GM23338 (cell line): ENCODE data around the gene TAS2R10. TPM values are rescaled to one million over a fixed set of nuclear protein-coding genes. Genes with fewer than 3 reads are reported as not detected.

Experiments
- ATAC-seq: fragments of 200-7000 bp; cut with Tn5 transposase; 3 replicates; pipeline ENCODE4 v1.9.1; 2020
- DNase-seq: peaks from one replicate; pipeline ENCODE4 v3.0.0-alpha.2; 2015; ENCODE audit warnings: low spot score
- H2AFZ ChIP-seq: fragments of 200-600 bp; sonication (generic); 2 replicates; pipeline ENCODE4 v1.8.0; 2016; ENCODE audit warnings: antibody characterized with exemption, mild to moderate bottlenecking, moderate library complexity
- H3F3A ChIP-seq: fragments of 200-600 bp; sonication (generic); replicated peaks from 2 replicates; pipeline ENCODE4 v1.8.0; 2017; ENCODE audit warnings: antibody characterized with exemption, mixed run types, low read depth
- H3K27ac ChIP-seq: fragments of 200-600 bp; sonication (generic); 2 replicates; pipeline ENCODE4 v1.6.1; 2016; ENCODE audit warnings: low read depth
- H3K27me3 ChIP-seq: fragments of 200-600 bp; sonication (generic); 2 replicates; pipeline ENCODE4 v1.8.0; 2016; ENCODE audit warnings: mild to moderate bottlenecking, mixed run types, moderate library complexity; ENCODE audit not compliant: insufficient read depth
- H3K36me3 ChIP-seq: fragments of 200-600 bp; sonication (generic); 2 replicates; pipeline ENCODE4 v1.8.0; 2016; ENCODE audit warnings: mild to moderate bottlenecking; ENCODE audit not compliant: insufficient read depth
- H3K4me1 ChIP-seq: fragments of 200-600 bp; sonication (generic); 2 replicates; pipeline ENCODE4 v1.8.0; 2016; ENCODE audit warnings: mild to moderate bottlenecking, moderate library complexity; ENCODE audit not compliant: insufficient read depth
- H3K4me2 ChIP-seq: fragments of 200-600 bp; sonication (generic); 2 replicates; pipeline ENCODE4 v1.7.1; 2017; ENCODE audit warnings: mixed run types
- H3K4me3 ChIP-seq: fragments of 200-600 bp; sonication (generic); 2 replicates; pipeline ENCODE4 v1.6.1; 2016; ENCODE audit warnings: mixed run types
- H3K79me2 ChIP-seq: fragments of 200-600 bp; sonication (generic); replicated peaks from 2 replicates; pipeline ENCODE4 v1.8.0; 2017; ENCODE audit warnings: mild to moderate bottlenecking; ENCODE audit not compliant: insufficient read depth
- H3K9me2 ChIP-seq: fragments of 200-600 bp; sonication (generic); 2 replicates; pipeline ENCODE4 v1.8.0; 2017; ENCODE audit not compliant: insufficient read depth
- H4K20me1 ChIP-seq: fragments of 200-600 bp; sonication (generic); replicated peaks from 2 replicates; pipeline ENCODE4 v1.8.0; 2017; ENCODE audit warnings: mild to moderate bottlenecking; ENCODE audit not compliant: insufficient read depth
- H3K27ac Mint-ChIP-seq: 2 replicates; pipeline ENCODE4 v1.8.0; 2020; ENCODE audit warnings: inconsistent platforms, mild to moderate bottlenecking, moderate library complexity, mixed read lengths
- H3K27me3 Mint-ChIP-seq: 3 replicates; pipeline ENCODE4 v1.8.0; 2022; ENCODE audit warnings: low read depth, mild to moderate bottlenecking, moderate library complexity, mixed read lengths, inconsistent platforms; ENCODE audit not compliant: insufficient read depth, poor library complexity
- H3K36me3 Mint-ChIP-seq: 3 replicates; pipeline ENCODE4 v1.8.0; 2021; ENCODE audit warnings: low read depth, mild to moderate bottlenecking, inconsistent platforms, moderate library complexity, mixed read lengths
- H3K4me1 Mint-ChIP-seq: 3 replicates; pipeline ENCODE4 v1.8.0; 2020; ENCODE audit warnings: mild to moderate bottlenecking, inconsistent platforms, mixed read lengths
- H3K4me3 Mint-ChIP-seq: 3 replicates; pipeline ENCODE4 v1.8.0; 2021; ENCODE audit warnings: moderate library complexity, mild to moderate bottlenecking, inconsistent platforms, mixed read lengths
- H3K9me3 Mint-ChIP-seq: 3 replicates; pipeline ENCODE4 v1.8.0; 2020; ENCODE audit warnings: moderate library complexity, mild to moderate bottlenecking, inconsistent platforms, mixed read lengths
- CREB1 ChIP-seq: fragments of 250-450 bp; sonication (Bioruptor Pico); IDR thresholded peaks from 2 replicates; pipeline ENCODE4 v1.5.0; 2020; ENCODE audit warnings: low read depth, mild to moderate bottlenecking, moderate library complexity
- EZH2 ChIP-seq: fragments of 200-600 bp; sonication (generic); IDR thresholded peaks from one replicate; pipeline ENCODE4 v1.8.0; 2017; ENCODE audit warnings: antibody characterized with exemption, mild to moderate bottlenecking, low read depth; ENCODE audit not compliant: unreplicated experiment
- EZH2phosphoT487 ChIP-seq: fragments of 200-600 bp; sonication (generic); IDR thresholded peaks from one replicate; pipeline ENCODE4 v1.8.1; 2018; ENCODE audit warnings: antibody characterized with exemption; ENCODE audit not compliant: unreplicated experiment
- JUNB ChIP-seq: IDR thresholded peaks from one replicate; pipeline ENCODE4 v1.6.1; 2016; ENCODE audit warnings: antibody characterized with exemption; ENCODE audit not compliant: unreplicated experiment
- NANOG ChIP-seq: IDR thresholded peaks from 2 replicates; pipeline ENCODE4 v1.6.1; 2016; ENCODE audit warnings: antibody characterized with exemption, borderline replicate concordance
- POLR2AphosphoS5 ChIP-seq: IDR thresholded peaks from 2 replicates; pipeline ENCODE4 v1.6.1; 2016; ENCODE audit warnings: antibody characterized with exemption, low read depth
- STAT1 ChIP-seq: IDR thresholded peaks from one replicate; pipeline ENCODE4 v1.6.1; 2016; ENCODE audit warnings: antibody characterized with exemption; ENCODE audit not compliant: unreplicated experiment
- ZNF114 ChIP-seq: fragments of 250-450 bp; sonication (Bioruptor Pico); IDR thresholded peaks from 2 replicates; pipeline ENCODE4 v1.5.0; 2020; ENCODE audit warnings: mild to moderate bottlenecking, moderate library complexity
- ZNF331 ChIP-seq: fragments of 250-450 bp; sonication (Bioruptor Pico); IDR thresholded peaks from 2 replicates; pipeline ENCODE4 v1.5.0; 2020; ENCODE audit warnings: low read depth, mild to moderate bottlenecking, moderate library complexity
- polyA plus RNA-seq: library from polyadenylated mRNA; unstranded; fragments of >200 nt; fragmentation: Nextera tagmentation; extraction: Ambion mirVana; gene quantifications from 2 replicates; pipeline ENCODE4 v1.2.1, GENCODE V29; 2016
- total RNA-seq: library from RNA; depleted of rRNA; stranded (reverse); fragments of >200 nt; shearing (Covaris generic); gene quantifications from 2 replicates; pipeline ENCODE4 v1.2.3, GENCODE V29; 2014
- TF ChIP-seq, protein P1 (sequence below), 2 experiments: fragments of 200-600 bp in 1 of 2; sonication (generic) in 1 of 2; conservative IDR thresholded peaks; 2 replicates each; pipeline versions ENCODE4 v1.5.1 to v1.6.1; 2016 to 2017; ENCODE audit warnings: antibody characterized with exemption in 2 of 2, low read depth in 2 of 2, mild to moderate bottlenecking in 2 of 2, moderate library complexity in 1 of 2
- TF ChIP-seq, protein P2 (sequence below): fragments of 250-450 bp; sonication (Bioruptor Pico); IDR thresholded peaks from 2 replicates; pipeline ENCODE4 v1.5.0; 2020; ENCODE audit warnings: mild to moderate bottlenecking, moderate library complexity
- TF ChIP-seq, protein P3 (sequence below): IDR thresholded peaks from 2 replicates; pipeline ENCODE4 v1.6.1; 2016; ENCODE audit warnings: antibody characterized with exemption
- TF ChIP-seq, protein P4 (sequence below): IDR thresholded peaks from one replicate; pipeline ENCODE4 v1.6.1; 2018; ENCODE audit warnings: antibody characterized with exemption; ENCODE audit not compliant: unreplicated experiment

The TAS2R10 gene
- total and polyA plus RNA-seq, 2 experiments from 2014 or later = 0.66 to 1.1 TPM

DNA sequence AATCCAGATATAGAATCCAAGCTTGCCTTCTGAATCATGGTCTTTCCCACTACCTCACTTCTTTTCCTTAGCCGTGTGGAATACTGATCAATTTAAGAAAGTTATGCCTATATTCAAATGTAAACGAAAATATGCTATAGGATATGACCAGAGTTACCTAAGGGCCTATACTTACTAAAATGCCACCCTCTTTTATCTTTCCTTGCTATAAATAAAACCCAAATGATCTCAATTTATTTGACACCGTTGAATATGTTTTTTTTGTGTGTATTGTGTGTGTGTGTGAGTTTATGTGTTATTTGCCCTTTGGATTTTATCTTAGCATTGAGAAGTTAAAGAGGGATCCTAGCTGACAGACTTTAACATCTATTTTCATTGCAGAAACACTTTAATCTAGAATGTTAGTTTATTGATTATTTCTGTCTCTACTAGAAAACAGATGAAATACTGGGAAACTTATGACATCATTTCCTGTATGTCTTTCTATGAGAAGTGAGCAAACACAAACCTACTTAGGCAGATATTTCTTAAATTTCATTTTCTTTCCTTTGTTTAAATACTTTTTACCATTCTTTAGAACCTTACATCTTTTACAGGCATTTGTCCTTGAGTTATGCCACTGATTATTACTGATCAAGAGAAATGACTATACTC lies 14.1 kb downstream of the TAS2R10 start:
- Mint-ChIP-seq H3K36me3 (no peaks in the 10 kb centered on the region), H3K4me3 (no peak overlapping the region), H3K4me1 (peaks cover 7% of the 10 kb centered on the region; the same call in 2 of the 3 replicates), H3K9me3 (no peaks in the 10 kb centered on the region), H3K27me3 (no peaks in the 10 kb centered on the region), H3K27ac (no peak overlapping the region)
- no peak for DNase-seq
- H3F3A ChIP-seq = no peaks in the 10 kb centered on the region
- no peaks in the 10 kb centered on the region for H4K20me1 ChIP-seq
- TF ChIP-seq EZH2 (no peak), JUNB (no peak), ZNF331 (CRISPR knock-in tag) (no peak), POLR2AphosphoS5 (no peak), EZH2phosphoT487 (no peak), ZNF114 (CRISPR knock-in tag) (no peak), CREB1 (CRISPR knock-in tag) (no peak), STAT1 (no peak), NANOG (no peak)
- TF ChIP-seq, protein P1, sequence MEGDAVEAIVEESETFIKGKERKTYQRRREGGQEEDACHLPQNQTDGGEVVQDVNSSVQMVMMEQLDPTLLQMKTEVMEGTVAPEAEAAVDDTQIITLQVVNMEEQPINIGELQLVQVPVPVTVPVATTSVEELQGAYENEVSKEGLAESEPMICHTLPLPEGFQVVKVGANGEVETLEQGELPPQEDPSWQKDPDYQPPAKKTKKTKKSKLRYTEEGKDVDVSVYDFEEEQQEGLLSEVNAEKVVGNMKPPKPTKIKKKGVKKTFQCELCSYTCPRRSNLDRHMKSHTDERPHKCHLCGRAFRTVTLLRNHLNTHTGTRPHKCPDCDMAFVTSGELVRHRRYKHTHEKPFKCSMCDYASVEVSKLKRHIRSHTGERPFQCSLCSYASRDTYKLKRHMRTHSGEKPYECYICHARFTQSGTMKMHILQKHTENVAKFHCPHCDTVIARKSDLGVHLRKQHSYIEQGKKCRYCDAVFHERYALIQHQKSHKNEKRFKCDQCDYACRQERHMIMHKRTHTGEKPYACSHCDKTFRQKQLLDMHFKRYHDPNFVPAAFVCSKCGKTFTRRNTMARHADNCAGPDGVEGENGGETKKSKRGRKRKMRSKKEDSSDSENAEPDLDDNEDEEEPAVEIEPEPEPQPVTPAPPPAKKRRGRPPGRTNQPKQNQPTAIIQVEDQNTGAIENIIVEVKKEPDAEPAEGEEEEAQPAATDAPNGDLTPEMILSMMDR (conservative IDR thresholded peaks at IDR 0.05; ENCODE audit: low read depth in 2 of 2) = no peak
- TF ChIP-seq, protein P2, sequence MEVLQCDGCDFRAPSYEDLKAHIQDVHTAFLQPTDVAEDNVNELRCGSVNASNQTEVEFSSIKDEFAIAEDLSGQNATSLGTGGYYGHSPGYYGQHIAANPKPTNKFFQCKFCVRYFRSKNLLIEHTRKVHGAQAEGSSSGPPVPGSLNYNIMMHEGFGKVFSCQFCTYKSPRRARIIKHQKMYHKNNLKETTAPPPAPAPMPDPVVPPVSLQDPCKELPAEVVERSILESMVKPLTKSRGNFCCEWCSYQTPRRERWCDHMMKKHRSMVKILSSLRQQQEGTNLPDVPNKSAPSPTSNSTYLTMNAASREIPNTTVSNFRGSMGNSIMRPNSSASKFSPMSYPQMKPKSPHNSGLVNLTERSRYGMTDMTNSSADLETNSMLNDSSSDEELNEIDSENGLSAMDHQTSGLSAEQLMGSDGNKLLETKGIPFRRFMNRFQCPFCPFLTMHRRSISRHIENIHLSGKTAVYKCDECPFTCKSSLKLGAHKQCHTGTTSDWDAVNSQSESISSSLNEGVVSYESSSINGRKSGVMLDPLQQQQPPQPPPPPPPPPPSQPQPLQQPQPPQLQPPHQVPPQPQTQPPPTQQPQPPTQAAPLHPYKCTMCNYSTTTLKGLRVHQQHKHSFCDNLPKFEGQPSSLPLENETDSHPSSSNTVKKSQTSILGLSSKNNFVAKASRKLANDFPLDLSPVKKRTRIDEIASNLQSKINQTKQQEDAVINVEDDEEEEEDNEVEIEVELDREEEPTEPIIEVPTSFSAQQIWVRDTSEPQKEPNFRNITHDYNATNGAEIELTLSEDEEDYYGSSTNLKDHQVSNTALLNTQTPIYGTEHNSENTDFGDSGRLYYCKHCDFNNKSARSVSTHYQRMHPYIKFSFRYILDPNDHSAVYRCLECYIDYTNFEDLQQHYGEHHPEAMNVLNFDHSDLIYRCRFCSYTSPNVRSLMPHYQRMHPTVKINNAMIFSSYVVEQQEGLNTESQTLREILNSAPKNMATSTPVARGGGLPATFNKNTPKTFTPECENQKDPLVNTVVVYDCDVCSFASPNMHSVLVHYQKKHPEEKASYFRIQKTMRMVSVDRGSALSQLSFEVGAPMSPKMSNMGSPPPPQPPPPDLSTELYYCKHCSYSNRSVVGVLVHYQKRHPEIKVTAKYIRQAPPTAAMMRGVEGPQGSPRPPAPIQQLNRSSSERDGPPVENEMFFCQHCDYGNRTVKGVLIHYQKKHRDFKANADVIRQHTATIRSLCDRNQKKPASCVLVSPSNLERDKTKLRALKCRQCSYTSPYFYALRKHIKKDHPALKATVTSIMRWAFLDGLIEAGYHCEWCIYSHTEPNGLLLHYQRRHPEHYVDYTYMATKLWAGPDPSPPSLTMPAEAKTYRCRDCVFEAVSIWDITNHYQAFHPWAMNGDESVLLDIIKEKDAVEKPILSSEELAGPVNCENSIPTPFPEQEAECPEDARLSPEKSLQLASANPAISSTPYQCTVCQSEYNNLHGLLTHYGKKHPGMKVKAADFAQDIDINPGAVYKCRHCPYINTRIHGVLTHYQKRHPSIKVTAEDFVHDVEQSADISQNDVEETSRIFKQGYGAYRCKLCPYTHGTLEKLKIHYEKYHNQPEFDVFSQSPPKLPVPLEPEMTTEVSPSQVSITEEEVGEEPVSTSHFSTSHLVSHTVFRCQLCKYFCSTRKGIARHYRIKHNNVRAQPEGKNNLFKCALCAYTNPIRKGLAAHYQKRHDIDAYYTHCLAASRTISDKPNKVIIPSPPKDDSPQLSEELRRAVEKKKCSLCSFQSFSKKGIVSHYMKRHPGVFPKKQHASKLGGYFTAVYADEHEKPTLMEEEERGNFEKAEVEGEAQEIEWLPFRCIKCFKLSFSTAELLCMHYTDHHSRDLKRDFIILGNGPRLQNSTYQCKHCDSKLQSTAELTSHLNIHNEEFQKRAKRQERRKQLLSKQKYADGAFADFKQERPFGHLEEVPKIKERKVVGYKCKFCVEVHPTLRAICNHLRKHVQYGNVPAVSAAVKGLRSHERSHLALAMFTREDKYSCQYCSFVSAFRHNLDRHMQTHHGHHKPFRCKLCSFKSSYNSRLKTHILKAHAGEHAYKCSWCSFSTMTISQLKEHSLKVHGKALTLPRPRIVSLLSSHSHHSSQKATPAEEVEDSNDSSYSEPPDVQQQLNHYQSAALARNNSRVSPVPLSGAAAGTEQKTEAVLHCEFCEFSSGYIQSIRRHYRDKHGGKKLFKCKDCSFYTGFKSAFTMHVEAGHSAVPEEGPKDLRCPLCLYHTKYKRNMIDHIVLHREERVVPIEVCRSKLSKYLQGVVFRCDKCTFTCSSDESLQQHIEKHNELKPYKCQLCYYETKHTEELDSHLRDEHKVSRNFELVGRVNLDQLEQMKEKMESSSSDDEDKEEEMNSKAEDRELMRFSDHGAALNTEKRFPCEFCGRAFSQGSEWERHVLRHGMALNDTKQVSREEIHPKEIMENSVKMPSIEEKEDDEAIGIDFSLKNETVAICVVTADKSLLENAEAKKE (CRISPR knock-in tag) = no peak
- TF ChIP-seq, protein P3, sequence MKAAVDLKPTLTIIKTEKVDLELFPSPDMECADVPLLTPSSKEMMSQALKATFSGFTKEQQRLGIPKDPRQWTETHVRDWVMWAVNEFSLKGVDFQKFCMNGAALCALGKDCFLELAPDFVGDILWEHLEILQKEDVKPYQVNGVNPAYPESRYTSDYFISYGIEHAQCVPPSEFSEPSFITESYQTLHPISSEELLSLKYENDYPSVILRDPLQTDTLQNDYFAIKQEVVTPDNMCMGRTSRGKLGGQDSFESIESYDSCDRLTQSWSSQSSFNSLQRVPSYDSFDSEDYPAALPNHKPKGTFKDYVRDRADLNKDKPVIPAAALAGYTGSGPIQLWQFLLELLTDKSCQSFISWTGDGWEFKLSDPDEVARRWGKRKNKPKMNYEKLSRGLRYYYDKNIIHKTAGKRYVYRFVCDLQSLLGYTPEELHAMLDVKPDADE = no peak
- TF ChIP-seq, protein P4, sequence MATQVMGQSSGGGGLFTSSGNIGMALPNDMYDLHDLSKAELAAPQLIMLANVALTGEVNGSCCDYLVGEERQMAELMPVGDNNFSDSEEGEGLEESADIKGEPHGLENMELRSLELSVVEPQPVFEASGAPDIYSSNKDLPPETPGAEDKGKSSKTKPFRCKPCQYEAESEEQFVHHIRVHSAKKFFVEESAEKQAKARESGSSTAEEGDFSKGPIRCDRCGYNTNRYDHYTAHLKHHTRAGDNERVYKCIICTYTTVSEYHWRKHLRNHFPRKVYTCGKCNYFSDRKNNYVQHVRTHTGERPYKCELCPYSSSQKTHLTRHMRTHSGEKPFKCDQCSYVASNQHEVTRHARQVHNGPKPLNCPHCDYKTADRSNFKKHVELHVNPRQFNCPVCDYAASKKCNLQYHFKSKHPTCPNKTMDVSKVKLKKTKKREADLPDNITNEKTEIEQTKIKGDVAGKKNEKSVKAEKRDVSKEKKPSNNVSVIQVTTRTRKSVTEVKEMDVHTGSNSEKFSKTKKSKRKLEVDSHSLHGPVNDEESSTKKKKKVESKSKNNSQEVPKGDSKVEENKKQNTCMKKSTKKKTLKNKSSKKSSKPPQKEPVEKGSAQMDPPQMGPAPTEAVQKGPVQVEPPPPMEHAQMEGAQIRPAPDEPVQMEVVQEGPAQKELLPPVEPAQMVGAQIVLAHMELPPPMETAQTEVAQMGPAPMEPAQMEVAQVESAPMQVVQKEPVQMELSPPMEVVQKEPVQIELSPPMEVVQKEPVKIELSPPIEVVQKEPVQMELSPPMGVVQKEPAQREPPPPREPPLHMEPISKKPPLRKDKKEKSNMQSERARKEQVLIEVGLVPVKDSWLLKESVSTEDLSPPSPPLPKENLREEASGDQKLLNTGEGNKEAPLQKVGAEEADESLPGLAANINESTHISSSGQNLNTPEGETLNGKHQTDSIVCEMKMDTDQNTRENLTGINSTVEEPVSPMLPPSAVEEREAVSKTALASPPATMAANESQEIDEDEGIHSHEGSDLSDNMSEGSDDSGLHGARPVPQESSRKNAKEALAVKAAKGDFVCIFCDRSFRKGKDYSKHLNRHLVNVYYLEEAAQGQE = no peak
- no peak for ATAC-seq
- H3K27me3 ChIP-seq = no peaks in the 10 kb centered on the region
- H3K36me3 ChIP-seq = no peaks in the 10 kb centered on the region
- H3K9me2 ChIP-seq = no peaks in the 10 kb centered on the region
- no peak overlapping the region for H3K4me2 ChIP-seq
- no peak overlapping the region for H2AFZ ChIP-seq
- H3K79me2 ChIP-seq = no peaks in the 10 kb centered on the region
- H3K4me1 ChIP-seq = peaks cover 17% of the 10 kb centered on the region
- no peak overlapping the region for H3K27ac ChIP-seq
- H3K4me3 ChIP-seq = no peak overlapping the region
